ENCODE data around the gene TRPV2.

TRPV2 gene

DNA sequence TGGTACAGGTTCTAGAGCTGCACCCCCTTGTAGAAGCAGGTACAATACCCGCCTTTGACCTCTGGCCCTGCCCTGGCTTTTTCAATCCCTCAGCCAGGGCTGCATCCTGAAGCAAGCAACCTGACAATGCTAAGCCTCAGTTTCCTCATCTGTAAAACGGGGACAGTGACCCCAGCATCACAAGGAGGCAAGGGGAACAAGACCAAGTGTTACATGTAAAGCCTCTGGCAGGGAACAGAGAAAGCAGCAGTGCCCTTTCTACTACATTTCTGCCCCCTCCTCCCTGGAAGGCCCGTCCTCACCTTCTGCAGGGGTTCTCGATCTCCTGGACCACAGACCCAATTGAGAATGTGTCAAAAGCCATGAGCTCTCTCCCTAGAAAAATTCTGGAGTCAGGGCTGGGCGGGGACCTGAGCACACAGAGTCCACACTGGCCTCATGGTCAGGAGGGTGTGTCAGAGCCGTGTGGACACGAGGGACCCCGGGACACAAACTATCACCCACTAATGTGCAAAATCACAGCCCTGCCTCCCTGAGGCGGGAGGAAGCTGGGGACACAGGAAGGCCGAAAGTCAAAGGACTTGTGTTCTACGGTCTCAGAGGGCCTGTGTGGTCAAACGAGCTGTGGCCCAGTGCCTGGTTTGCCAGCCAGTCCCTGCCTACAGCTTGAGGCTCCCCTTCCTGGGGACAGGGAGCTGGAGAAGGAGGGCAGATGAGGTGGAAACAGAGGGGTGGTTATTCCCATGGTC is 49.1 kb downstream of the TRPV2 start:
- TF ChIP-seq SIN3A (IDR thresholded peaks at IDR 0.05; ENCODE audit: borderline replicate concordance, insufficient read depth, low read length), result no peak
- TF ChIP-seq, protein P1, sequence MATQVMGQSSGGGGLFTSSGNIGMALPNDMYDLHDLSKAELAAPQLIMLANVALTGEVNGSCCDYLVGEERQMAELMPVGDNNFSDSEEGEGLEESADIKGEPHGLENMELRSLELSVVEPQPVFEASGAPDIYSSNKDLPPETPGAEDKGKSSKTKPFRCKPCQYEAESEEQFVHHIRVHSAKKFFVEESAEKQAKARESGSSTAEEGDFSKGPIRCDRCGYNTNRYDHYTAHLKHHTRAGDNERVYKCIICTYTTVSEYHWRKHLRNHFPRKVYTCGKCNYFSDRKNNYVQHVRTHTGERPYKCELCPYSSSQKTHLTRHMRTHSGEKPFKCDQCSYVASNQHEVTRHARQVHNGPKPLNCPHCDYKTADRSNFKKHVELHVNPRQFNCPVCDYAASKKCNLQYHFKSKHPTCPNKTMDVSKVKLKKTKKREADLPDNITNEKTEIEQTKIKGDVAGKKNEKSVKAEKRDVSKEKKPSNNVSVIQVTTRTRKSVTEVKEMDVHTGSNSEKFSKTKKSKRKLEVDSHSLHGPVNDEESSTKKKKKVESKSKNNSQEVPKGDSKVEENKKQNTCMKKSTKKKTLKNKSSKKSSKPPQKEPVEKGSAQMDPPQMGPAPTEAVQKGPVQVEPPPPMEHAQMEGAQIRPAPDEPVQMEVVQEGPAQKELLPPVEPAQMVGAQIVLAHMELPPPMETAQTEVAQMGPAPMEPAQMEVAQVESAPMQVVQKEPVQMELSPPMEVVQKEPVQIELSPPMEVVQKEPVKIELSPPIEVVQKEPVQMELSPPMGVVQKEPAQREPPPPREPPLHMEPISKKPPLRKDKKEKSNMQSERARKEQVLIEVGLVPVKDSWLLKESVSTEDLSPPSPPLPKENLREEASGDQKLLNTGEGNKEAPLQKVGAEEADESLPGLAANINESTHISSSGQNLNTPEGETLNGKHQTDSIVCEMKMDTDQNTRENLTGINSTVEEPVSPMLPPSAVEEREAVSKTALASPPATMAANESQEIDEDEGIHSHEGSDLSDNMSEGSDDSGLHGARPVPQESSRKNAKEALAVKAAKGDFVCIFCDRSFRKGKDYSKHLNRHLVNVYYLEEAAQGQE (IDR thresholded peaks at IDR 0.05; ENCODE audit: insufficient read depth in 1 of 2, low read depth in 2 of 2, low read length in 2 of 2), result no peak
- no peak for TF ChIP-seq FOXP2 (optimal IDR thresholded peaks at IDR 0.05; ENCODE audit: borderline replicate concordance, extremely low read depth, extremely low read length, insufficient read depth)
- no peak for TF ChIP-seq TAF1 (IDR thresholded peaks at IDR 0.05; ENCODE audit: borderline replicate concordance, insufficient read depth, low read length)
- no peak for TF ChIP-seq POLR2AphosphoS5 (IDR thresholded peaks at IDR 0.05; ENCODE audit: low read depth, low read length)

- TF ChIP-seq, protein P1 (IDR thresholded peaks at IDR 0.05; ENCODE audit: insufficient read depth in 1 of 2, low read depth in 2 of 2, low read length in 2 of 2), result no peak
These were observed 49.6 kb downstream of the TRPV2 start for GRCh38 chr17:16465052-16465312.

DNA sequence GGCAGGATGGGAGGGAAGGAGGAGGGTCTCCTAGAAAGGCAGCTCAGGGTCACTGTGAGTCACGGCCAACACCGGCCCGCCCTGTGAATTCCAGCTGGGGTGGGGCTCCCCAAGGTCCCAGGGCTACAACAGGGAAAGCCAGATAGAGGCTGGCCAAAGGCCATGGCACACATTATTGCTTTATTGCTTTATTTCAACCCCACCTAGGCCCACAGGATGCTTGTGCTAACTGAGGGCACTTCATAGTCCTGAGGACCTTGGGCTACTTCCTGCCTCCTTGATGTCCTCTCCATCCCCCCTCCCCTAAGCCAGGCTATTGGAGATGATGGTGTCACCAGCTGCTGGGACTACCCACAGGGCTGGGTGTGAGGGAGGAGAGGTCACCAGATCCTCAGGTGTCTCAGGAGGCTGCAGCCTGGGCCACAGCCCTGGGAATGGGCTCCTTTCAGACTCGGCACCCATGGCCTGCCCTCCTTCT is 50.5 kb downstream of the TRPV2 start:
- TF ChIP-seq FOXP2 (optimal IDR thresholded peaks at IDR 0.05; ENCODE audit: borderline replicate concordance, extremely low read depth, extremely low read length, insufficient read depth) (no peak), POLR2AphosphoS5 (IDR thresholded peaks at IDR 0.05; ENCODE audit: low read depth, low read length) (no peak), TAF1 (IDR thresholded peaks at IDR 0.05; ENCODE audit: borderline replicate concordance, insufficient read depth, low read length) (no peak), SIN3A (IDR thresholded peaks at IDR 0.05; ENCODE audit: borderline replicate concordance, insufficient read depth, low read length) (no peak)
- TF ChIP-seq, protein P1 (IDR thresholded peaks at IDR 0.05; ENCODE audit: insufficient read depth in 1 of 2, low read depth in 2 of 2, low read length in 2 of 2), result no peak

DNA sequence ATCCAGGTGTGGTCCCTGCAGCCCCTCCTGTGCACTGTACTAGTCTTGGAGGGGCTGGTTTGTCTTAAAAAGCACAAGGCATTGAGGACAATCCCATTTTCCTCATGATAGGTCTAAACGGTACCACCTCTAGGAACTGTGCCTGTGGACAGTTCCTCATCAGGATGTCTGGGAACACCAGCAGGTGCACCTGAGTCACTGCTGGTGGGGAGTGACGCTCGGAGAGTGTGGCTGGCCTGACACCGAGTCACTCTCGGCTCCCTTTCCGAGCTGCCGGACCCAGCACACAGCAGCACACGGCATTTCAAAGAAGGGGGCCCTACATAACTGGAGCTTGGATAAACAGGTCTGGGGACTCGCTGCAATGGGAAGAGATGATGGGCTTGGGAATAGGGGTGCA is 51.0 kb downstream of the TRPV2 start:
- TF ChIP-seq, protein P1 (IDR thresholded peaks at IDR 0.05; ENCODE audit: insufficient read depth in 1 of 2, low read depth in 2 of 2, low read length in 2 of 2), result no peak
- TF ChIP-seq FOXP2 (optimal IDR thresholded peaks at IDR 0.05; ENCODE audit: borderline replicate concordance, extremely low read depth, extremely low read length, insufficient read depth), result no peak
- no peak for TF ChIP-seq POLR2AphosphoS5 (IDR thresholded peaks at IDR 0.05; ENCODE audit: low read depth, low read length)
- no peak for TF ChIP-seq TAF1 (IDR thresholded peaks at IDR 0.05; ENCODE audit: borderline replicate concordance, insufficient read depth, low read length)
- no peak for TF ChIP-seq SIN3A (IDR thresholded peaks at IDR 0.05; ENCODE audit: borderline replicate concordance, insufficient read depth, low read length)

- TF ChIP-seq FOXP2 (optimal IDR thresholded peaks at IDR 0.05; ENCODE audit: borderline replicate concordance, extremely low read depth, extremely low read length, insufficient read depth), result no peak
- TF ChIP-seq, protein P1 (IDR thresholded peaks at IDR 0.05; ENCODE audit: insufficient read depth in 1 of 2, low read depth in 2 of 2, low read length in 2 of 2), result no peak
- TF ChIP-seq POLR2AphosphoS5 (IDR thresholded peaks at IDR 0.05; ENCODE audit: low read depth, low read length), result no peak
- no peak for TF ChIP-seq TAF1 (IDR thresholded peaks at IDR 0.05; ENCODE audit: borderline replicate concordance, insufficient read depth, low read length)
- TF ChIP-seq SIN3A (IDR thresholded peaks at IDR 0.05; ENCODE audit: borderline replicate concordance, insufficient read depth, low read length), result no peak
These were observed 51.7 kb downstream of the TRPV2 start for GRCh38 chr17:16467044-16467443.

All from PFSK-1 (cell line).